Measurements from ENCODE around the gene MATK.
"Not testable (repeated sequence)": the region's sequence is repeated elsewhere in the genome, so short reads cannot be mapped to it uniquely, and the experiment has no call there.

MATK gene

DNA sequence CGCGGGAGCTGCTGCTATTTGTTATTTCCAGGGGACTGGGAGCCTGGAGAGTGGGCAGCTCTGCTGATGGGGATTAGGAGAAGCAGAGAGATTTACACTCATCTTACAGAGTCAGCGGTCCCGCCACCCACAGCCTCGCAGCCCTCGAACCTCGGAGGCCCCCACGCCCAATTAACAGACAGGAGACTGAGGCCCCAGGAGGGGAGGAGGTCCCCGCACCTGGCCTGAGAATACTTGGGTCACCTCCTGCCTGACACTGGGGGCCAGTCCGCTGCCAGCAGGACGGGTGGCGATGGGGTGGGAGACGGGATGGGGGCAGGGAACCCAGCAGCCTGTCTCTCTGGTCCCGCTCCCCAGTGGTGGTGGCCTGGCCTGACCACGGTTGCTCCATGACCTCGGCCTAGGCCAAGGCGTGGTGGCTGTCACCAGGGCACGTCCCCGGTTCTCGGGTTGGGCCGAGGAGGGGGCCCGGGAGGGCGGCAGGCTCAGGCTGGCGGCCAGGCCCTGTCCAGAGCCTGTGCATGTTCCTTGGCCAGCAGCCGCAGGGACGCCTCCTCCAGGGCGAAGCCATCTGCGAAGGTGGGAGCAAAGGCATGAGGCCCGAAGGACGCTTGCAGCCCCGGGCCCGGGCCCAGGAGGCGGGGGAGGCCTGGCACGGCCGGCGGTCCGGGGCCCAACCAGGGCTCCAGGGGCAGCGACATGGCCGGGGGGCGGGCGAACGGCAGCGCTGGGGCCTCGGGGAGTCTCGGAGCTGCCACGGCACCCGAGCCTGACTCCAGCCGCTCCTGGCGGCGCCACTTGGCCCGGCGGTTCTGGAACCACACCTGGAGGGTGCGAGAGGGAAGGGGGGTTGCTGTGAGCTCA lies 15.8 kb downstream of the MATK start:
- DNase-seq: no peak

DNA sequence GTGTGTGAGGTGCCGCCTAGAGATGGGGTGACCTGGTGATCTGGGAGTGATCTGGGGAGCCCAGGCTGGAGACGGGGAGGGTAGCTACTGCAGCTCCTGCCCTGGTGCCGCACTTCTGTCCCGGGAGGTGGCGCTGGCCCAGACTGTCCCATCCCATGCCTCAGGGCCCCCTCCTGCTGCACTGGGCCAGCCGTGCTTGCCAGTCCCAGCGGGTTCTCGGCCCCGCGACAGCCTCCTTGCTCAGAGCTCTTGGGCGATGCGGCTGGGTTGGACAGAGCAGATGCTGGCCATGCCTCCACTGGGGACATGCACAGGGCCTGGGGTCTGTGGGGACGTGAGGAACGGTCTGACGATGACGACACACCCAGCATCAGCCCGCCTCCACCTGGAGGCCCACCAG lies 16.7 kb downstream of the MATK start:
- no peak for DNase-seq

DNA sequence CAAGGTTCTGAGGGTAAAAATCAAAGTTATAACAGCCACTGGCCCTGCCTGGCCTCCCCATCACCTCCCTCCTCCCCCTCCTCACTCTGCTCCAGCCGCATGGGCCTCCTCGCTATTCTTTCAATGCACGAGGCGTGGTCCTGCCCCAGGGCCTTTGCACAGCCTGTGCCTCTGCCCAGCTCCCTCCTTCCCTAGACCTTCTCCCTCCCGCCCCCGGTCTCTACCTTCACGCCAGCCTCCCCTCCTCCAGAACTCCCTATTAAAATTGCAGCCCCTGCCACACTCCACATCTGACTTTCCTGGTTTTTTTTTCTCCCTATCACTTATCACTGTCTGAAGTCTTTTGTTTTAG lies 17.5 kb downstream of the MATK start:
- DNase-seq: no peak

DNA sequence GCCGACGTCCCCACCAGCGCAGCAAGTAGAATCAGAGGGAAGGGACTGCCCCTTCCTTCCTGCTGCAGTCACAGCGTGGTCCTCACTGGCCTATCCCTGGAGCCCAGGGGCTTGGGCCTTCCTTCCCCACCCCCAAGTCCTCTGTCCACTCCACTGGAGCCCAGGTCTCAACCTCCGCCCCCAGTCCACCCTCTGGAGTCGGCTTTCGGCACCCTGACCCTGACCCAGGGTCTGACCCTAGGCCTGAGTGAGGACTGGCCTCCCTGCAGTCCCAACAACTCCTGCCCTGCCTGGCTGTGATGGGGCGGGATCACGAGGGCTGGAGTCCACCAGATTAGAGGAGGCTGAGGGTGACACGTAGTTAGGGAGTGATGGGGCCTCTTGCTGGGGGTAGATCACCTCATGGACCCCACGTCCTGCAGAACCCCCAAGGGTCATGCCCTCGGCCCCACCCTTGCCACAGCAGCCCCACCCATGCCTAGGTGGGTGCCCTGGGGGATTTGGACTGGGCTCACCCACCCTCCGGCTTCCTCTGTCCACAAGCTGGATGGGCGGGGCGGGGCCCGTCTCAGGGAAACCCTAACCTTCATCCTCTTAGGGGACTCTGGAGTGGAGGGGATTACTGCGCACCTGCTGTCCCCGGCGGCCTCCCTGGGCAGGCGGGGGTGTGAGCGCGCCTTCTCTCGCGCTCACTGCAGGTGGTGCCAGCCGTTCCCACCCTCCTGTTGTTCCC lies 18.0 kb downstream of the MATK start:
- no peak for DNase-seq

DNA sequence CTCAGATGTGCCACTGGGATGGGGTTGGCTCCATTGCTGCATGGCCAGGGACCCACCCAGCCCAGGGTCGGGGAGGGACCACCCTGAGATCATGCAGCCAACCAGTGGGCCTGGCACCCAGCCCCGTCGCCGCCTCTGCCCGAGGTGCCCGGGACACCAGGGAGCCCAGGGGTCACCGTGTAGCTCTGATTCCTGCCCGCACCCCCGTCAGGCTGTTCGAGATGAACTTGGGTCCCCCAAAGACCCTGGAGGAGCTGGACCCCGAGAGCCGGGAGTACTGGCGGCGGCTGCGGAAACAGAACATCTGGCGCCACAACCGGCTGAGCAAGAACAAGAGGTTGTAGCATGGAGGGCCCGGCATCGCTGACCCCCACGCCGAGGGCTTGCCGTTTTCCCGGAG lies 19.1 kb downstream of the MATK start:
- no peak for DNase-seq

DNA sequence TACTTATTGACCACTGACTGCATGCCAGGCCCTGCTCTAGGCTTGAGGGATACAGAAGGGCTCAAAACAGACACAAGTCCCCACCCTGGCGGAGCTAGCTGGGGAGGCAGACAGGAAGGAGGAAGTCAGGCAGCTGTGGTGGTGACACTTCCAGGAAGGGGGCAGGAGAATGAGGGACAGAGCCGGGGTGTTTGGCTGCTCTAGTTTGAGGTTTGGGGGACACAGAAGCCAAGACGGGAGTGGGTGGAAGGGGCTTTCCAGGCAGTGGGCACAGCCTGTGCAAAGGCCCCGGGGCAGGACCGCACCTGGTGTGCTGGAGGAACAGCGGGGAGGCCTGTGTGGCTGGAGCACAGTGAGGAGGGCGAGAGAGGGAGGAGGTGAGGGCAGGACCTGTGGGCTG lies 19.7 kb downstream of the MATK start:
- DNase-seq: no peak

DNA sequence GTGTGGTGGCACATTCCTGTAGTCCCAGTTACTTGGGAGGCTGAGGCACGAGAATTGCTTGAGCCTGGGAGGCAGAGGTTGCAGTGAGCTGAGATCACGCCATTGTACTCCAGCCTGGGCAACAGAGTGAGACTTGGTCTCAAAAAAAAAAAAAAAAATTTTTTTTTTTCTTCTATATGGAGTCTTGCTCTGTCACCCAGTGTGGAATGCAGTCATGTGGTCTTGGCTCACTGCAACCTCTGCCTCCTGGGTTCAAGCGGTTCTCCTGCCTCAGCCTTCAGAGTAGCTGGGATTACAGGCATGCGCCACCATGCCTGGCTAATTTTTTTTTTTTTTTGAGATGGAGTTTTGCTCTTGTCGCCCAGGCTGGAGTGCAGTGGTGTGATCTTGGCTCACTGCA lies 20.4 kb downstream of the MATK start:
- DNase-seq: not testable (repeated sequence)

DNA sequence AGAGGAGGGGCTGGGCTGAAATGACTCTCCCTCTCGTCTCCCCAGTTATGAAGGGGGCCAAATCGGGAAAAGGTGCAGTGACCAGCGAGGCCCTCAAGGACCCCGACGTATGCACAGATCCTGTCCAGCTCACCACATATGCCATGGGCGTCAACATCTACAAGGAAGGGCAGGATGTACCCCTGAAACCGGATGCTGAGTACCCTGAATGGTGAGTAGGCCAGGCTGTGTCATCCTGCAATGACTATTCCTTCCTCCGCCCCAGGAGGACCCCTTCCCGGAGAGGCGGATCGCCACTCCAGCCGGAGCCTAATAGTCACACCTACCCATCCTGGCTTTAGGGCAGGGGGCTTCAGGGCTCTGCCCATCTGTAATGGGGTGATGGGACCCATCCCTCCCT lies 21.1 kb downstream of the MATK start:
- DNase-seq: no peak

DNA sequence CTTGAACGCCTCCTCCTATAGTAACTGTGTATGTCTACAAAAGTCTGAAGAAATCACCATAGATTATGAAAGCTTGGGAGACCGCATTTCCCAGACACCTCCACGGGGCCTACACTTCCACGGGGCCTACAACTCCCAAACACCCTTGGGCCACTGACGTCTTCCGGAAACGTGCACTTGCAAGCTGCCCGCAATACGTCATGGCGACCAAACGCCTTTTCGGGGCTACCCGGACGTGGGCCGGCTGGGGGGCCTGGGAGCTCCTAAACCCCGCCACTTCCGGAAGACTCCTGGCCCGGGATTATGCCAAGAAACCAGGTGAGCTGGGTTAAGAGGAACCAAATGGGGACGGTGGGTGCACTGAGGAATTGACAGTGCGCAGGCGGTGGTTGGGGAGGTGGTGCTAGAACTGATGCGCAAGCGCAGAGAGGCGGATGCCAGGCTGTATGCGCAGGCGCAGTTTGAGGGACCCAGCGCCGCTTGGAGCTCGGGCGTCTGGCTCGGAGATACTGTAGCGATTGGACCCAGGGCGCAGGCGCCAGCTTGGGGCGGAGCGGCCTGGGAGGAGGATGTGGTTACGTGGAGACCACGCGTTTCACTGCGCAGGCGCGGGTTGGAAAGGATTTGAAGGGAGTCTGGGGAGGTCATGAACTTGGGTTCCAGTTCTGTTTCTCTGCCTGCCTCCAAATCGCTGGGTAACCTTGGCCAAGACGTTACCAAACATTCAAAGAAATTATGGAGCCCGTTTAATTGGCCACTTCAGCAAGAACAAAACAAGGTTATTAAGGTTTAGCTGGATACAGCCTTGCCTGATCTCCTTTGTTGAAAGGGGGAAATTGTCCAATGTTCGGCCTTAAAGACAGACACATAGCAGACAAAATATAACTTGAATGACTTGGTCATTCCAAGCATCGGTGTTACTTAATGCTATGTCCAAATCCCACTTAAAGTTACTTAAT lies 23.4 kb downstream of the MATK start, which contains the start of gene MRPL54:
Gene MRPL54, plus strand, starts transcription at position 182 of the 959 bp plus-strand sequence. Its CDS starts 19 bp downstream, at position 201.
- DNase-seq: peak; percentile 99

DNA sequence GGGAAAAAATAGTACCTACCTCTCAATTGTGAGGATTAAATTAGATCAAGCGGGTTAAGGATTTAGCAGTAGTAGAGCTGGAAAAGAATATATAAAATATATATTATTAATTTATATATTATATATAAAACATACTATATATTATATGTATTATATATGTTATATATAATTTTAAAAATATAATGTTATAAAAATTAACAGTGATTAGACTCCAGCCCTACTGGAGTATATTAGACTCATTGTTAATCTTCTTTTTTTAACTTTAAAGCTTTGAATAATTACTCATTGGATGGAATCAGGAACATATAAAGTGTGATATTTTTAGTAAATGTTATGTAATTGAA lies 24.1 kb downstream of the MATK start:
- no peak for DNase-seq

DNA sequence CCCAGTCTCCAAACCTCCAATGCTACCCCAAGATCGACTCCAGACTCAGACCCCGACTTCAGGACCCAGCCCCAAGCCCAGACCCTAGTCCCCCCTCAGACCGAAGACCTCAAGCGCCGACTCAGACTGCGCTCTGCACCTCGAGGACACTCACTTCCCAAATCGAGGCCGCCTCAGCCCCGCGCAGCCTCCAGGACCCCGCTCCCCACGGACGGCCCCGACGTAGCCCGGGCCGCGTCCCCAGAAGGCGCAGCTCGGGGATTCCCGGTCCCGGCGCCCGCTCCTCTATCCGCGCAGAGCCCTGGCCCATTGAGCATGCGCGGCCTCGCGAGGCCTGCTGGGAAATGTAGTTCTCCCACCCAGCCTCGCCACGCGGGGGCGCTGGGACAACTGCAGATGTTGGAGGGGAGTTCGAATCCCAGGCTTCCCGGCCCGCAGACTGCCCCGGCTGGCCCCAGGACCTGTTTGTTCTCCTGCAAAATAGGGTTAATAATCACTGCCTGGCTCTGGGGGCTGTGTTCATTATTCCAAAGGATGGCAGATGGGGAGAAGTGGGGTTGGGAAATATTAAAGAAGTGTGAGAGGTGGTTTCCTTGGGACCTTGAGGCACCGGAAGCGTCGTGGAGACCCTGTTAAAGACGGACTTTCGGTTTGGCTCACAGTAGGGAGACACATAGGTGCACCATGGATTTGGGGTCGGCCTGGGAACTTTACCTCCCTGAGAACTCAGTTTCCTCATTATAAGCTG lies 24.6 kb downstream of the MATK start, which contains the start of gene APBA3:
Gene APBA3, minus strand, starts transcription at position 311 of the 748 bp plus-strand sequence. CDS start 1,428 bp downstream, outside the sequence.
- peak; percentile 95 for DNase-seq

DNA sequence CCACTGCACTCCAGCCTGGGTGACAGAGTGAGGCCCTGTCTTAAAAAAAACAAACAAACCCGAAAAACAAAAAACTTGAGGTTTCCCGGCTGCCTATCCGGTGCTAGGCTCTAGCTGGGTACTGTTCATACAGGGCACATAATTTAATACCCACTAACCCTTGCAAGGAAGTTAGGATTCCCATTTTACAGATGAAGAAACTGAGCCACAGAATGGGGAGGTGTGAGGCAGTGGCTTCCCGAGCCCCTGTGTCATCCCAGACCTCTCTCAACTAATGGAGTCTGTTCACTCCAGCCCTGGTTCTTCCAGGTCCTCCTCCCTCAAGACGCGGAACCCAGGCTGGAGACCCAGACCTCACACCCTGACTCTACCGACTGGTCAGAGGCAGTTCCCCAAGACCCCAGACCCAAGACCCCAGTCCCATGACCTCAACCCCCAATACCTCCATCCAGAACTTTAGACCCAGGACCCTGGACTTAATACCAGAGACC lies 25.3 kb downstream of the MATK start:
- DNase-seq: no peak

DNA sequence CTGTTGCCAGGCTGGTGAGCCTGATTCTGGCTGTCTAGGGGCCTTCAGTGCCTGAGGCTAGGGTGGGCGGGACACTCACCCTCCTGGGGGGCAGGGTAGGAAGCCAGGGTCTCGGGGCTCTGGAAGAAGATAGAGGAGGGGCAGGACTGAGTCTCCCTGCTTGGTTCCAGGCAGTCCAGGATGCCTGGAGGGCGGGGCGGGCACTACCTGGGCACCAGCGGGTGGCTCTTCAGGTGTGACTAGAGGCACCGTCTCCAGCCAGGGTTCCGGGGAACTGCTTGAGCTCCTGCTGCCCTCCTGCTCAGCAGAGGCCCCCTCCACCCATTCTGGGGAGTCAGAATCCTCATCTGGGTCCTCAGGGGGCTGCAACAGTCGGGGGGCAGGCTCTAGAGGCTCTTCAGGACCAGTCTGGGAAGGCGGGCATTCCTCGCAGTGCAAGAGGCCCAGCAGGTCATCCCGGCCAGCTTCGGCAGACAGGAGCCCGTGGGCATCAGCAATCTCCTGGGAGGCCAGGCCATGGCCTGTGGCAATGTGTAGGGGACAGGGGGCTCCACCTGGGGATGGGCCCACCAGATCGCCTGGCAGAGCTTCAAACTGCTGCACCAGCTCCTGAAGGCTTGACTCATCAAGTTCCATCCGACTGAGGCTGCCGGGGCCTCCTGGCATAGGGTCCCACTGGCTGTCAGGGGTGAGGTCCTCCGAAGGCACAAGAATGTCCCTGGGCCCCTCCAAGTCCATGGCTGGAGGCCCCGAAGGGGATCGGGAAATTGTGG lies 26.5 kb downstream of the MATK start:
- DNase-seq: no peak

DNA sequence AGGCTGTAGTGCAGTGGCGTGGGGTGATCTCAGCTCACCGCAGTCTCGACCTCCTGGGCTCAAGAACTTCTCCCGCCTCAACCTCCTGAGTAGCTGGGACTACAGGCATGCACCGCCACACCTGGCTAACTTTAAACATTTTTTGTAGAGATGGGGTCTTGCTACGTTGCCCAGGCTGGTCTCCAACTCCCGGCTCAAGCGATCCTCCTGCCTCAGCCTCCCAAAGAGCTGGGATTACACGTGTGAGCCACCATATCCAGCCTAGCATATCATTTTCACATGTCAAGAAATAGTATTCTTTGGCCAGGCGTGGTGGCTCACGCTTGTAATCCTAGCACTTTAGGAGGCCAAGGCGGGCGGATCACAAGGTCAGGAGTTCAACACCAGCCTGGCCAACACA lies 27.9 kb downstream of the MATK start:
- not testable (repeated sequence) for DNase-seq

DNA sequence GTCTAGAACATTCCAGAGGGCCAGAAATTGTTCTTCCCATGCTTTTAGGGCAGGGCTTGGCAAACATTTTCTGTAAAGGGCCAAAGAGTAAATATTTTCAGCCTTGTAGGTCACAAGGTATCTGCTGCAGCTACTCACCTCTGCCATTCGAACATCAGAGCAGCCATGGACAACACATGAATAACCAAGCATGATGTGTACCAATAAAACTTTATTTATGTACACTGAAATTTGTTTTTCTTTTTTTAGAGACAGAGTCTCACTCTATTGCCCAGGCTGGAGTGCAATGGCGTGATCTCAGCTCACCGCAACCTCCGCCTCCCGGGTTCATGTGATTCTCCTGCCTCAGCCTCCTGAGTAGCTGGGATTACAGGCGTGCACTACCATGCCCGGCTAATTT lies 28.5 kb downstream of the MATK start:
- not testable (repeated sequence) for DNase-seq

DNA sequence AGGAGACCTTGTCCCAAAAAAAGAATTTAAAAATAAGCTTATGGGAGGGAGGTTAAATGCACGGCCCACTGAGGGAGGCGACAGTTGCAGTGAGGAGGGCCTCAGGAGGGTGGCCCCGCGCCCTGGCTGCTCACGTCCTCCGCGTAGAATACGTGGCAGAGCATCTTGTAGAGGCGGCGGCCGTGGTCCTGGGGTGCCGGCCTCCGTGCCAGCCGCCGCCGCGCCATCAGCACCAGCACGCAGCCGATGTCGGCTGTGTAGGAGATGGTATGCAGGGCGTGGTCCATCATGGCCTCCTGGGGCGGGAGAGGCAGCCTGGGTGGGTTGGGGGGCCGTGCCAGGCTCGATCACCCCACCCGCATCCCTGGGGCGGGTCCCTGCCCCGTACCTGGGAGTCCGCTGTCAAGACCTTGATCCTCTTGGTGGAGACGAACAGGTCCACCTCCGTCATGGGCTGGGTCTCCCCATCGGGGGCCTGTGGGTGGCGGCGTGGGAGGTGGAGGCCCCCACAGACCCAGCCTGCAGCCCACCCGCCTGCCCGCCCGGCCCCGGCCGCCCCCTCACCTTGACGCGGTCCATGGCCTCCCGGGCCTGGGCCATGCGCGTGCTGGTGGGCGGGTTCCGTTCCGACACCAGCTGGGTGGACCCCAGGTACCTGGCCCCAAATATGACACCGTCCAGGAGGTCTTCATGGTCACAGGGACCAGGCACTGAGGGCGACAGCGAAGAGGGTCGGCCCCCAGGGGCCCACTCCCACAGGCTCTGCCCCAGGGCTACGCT lies 32.4 kb downstream of the MATK start:
- DNase-seq: no peak

DNA sequence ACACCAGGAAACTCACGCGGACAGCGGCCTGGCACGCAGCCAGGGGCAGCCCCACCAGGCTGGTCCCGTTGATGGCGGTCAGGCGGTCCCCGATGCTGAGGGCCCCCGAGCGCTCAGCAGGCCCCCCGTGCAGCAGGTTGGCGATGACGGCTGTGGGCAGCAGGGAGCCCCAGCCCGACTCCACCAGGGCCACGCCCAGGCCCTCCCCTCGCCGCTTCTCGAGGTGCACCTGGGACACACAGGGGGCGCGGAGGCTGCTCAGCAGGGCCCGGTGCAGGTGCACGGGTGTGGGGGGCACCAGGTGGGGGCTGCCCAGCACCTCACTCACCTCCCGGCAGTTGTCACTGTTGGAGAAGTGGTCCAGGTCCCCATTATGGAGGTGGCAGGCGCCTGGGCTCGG lies 33.7 kb downstream of the MATK start:
- DNase-seq: no peak

DNA sequence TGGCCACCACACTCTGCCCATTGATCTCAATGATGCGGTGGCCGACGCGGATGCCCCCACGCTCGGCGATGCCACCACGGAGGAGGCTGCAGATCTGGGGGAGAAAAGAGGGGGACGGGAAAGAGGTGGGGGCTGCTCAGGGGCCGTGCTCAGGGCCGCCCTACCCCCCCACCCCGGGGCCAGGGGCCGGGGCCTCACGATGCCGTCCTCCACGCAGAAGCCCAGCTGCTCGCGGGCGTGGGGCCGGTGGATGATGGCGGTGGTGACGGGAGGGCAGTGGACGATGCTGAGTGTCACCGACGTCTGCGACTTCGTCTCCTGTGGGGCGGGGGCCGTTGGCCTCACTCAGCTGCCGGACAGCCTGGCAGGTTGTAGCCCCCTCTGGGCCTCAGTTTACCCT lies 34.9 kb downstream of the MATK start:
- DNase-seq: no peak

DNA sequence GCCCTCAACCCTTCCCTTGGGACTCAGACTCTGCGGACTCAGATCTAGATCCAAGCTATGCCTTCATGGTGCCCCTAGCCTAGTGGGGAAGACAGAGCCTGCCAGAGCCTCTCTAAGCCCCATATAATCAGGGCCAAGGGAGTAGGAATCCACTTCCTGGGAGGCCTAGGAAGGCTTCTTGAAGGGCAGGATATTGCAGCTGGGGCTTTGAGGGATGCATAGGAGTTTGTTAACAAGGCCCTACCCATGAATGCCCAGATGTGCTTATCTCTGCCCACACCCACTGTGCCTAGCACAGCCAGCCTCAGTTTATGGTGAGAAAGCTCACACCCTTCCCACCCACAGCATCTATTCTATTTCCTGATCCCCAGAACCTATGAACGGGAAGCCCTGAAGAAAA lies 36.0 kb downstream of the MATK start:
- no peak for DNase-seq

DNA sequence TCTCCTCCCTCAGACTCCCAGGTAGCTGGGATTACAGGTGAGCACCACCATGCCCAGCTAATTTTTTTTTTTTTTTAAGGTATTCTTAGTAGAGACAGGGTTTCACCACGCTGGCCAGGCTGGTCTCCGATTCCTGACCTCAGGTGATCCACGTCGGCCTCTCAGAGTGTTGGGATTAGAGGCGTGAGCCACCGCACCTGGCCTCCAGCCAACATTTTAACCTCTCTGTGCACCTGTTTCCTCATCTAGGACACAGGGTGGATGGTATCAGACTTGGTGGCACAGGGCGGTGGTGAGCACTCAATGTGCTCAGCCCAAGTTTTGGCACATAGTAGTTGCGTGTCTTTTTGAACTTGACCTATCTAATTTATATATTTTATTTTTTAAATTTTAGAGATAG lies 37.2 kb downstream of the MATK start:
- DNase-seq: no peak

All from activated T-cell treated with anti-CD3 and anti-CD28 coated beads for 4 hours (primary cell).